PC-9 (cell line): ENCODE measurements around the gene MAGI1. TPM values are rescaled to one million over a fixed set of nuclear protein-coding genes. Genes with fewer than 3 reads are reported as not detected.

ENCODE experiments used
- BruUV-seq: library from RNA; stranded (reverse); fragments of 400-500 nt; replicated peaks from 2 replicates; lab custom pipeline; 2021; lab: Mats Ljungman, UMichigan
- CTCF ChIA-PET: fragments of 300-600 bp; sonication (Branson Sonifier 250); formaldehyde crosslinking; loops from one replicate; lab custom pipeline; 2022; ENCODE audit warnings: antibody characterized with exemption; lab: Charles Lee
- POLR2A ChIA-PET: fragments of 300-600 bp; sonication (Branson Sonifier 250); formaldehyde crosslinking; loops from one replicate; lab custom pipeline; 2022; ENCODE audit warnings: antibody characterized with exemption; ENCODE audit not compliant: unreplicated experiment; lab: Charles Lee
- DNase-seq, 2 experiments: peaks; one replicate each; pipeline versions ENCODE4 v3.0.0 to v3.0.0-alpha.2; 2015 to 2022; ENCODE audit warnings: mixed read lengths in 1 of 2
- H2AFZ ChIP-seq: fragments of 200-600 bp; sonication (generic); 2 replicates; pipeline ENCODE4 v1.8.1; 2017; ENCODE audit warnings: antibody characterized with exemption
- H3F3A ChIP-seq: fragments of 200-600 bp; sonication (generic); 2 replicates; pipeline ENCODE4 v1.8.1; 2017; ENCODE audit warnings: antibody characterized with exemption, mild to moderate bottlenecking, low read depth; ENCODE audit not compliant: insufficient read depth
- H3K27ac ChIP-seq: fragments of 200-600 bp; sonication (generic); 2 replicates; pipeline ENCODE4 v1.6.1; 2016; ENCODE audit warnings: mixed run types
- H3K27me3 ChIP-seq: fragments of 200-600 bp; sonication (generic); 2 replicates; pipeline ENCODE4 v1.6.1; 2016; ENCODE audit warnings: low read depth, mixed run types; ENCODE audit not compliant: insufficient read depth
- H3K36me3 ChIP-seq: fragments of 200-600 bp; sonication (generic); 2 replicates; pipeline ENCODE4 v1.6.1; 2016; ENCODE audit warnings: low read depth, mixed run types
- H3K4me1 ChIP-seq: fragments of 200-600 bp; sonication (generic); replicated peaks from 2 replicates; pipeline ENCODE4 v1.6.1; 2016; ENCODE audit warnings: mixed run types; ENCODE audit not compliant: insufficient read depth
- H3K4me2 ChIP-seq: fragments of 200-600 bp; sonication (generic); 2 replicates; pipeline ENCODE4 v1.6.1; 2017; ENCODE audit warnings: mixed run types
- H3K4me3 ChIP-seq: fragments of 200-600 bp; sonication (generic); 2 replicates; pipeline ENCODE4 v1.6.1; 2016; ENCODE audit warnings: mixed run types
- H3K79me2 ChIP-seq: fragments of 200-600 bp; sonication (generic); 2 replicates; pipeline ENCODE4 v1.6.1; 2017; ENCODE audit warnings: low read depth, mixed run types
- H3K9me2 ChIP-seq: fragments of 200-600 bp; sonication (generic); 2 replicates; pipeline ENCODE4 v1.8.1; 2017; ENCODE audit warnings: mild to moderate bottlenecking; ENCODE audit not compliant: insufficient read depth
- H3K9me3 ChIP-seq: fragments of 200-600 bp; sonication (generic); 2 replicates; pipeline ENCODE4 v1.8.1; 2016; ENCODE audit warnings: low read depth; ENCODE audit not compliant: insufficient read depth
- H4K20me1 ChIP-seq: fragments of 200-600 bp; sonication (generic); 2 replicates; pipeline ENCODE4 v1.8.1; 2017; ENCODE audit not compliant: insufficient read depth
- CTCF ChIP-seq: fragments of 200-600 bp; sonication (generic); conservative IDR thresholded peaks from 2 replicates; pipeline ENCODE4 v1.6.1; 2017; ENCODE audit warnings: mixed run types, antibody characterized with exemption, mild to moderate bottlenecking, moderate library complexity
- EZH2 ChIP-seq: fragments of 200-600 bp; sonication (generic); IDR thresholded peaks from 2 replicates; pipeline ENCODE4 v1.8.0; 2017; ENCODE audit warnings: antibody characterized with exemption, low read depth
- intact Hi-C: fragments of 100-400 bp; cut with micrococcal nuclease; formaldehyde crosslinking; loops from one replicate; pipeline ENCODE4 v1.10.0; 2022; ENCODE audit not compliant: unreplicated experiment
- total RNA-seq: library from RNA; stranded (reverse); gene quantifications from 2 replicates; pipeline ENCODE4 v1.2.3, GENCODE V29; 2021

MAGI1 gene
- total RNA-seq, 1 experiment from 2014 or later, result 23.3 TPM

GRCh38 chr3:66019896-66020295 is 18.8 kb downstream of the MAGI1 start:
- Histone ChIP-seq H3K4me1 (peaks cover 35% of the 10 kb centered on the region), H3K9me3 (no peaks in the 10 kb centered on the region), H4K20me1 (no peaks in the 10 kb centered on the region; the same call in 1 of the 2 replicates), H3K27me3 (no peaks in the 10 kb centered on the region), H3K36me3 (no peaks in the 10 kb centered on the region), H3K79me2 (peaks cover 64% of the 10 kb centered on the region), H3K4me2 (no peak overlapping the region), H3K4me3 (no peak overlapping the region), H3K27ac (no peak overlapping the region), H3K9me2 (no peaks in the 10 kb centered on the region), H2AFZ (no peak overlapping the region), H3F3A (peaks cover 17% of the 10 kb centered on the region)
- intact Hi-C loops, result no loop called here
- ChIA-PET CTCF (no interaction called here), POLR2A (interaction anchor here (0.5 kb wide), 1 partner anchor 146 kb away, joined by 3 read pairs; no protein-coding TSS in a partner anchor)
- BruUV-seq, result no TSS peak
- DNase-seq, result no peak
- TF ChIP-seq EZH2 (no peak), CTCF (no peak)

- Histone ChIP-seq H2AFZ (no peak overlapping the region), H3K4me1 (peaks cover 27% of the 10 kb centered on the region), H4K20me1 (no peaks in the 10 kb centered on the region; the same call in 1 of the 2 replicates), H3K4me2 (no peak overlapping the region), H3K9me3 (no peaks in the 10 kb centered on the region), H3K36me3 (no peaks in the 10 kb centered on the region), H3K27ac (no peak overlapping the region), H3K9me2 (no peaks in the 10 kb centered on the region), H3K79me2 (peaks cover 61% of the 10 kb centered on the region), H3F3A (peaks cover 12% of the 10 kb centered on the region), H3K4me3 (no peak overlapping the region), H3K27me3 (no peaks in the 10 kb centered on the region)
- POLR2A ChIA-PET, result no interaction called here
- TF ChIP-seq CTCF (no peak), EZH2 (no peak)
- CTCF ChIA-PET, result no interaction called here
- intact Hi-C loops, result no loop called here
- no TSS peak for BruUV-seq
- no peak for DNase-seq
Measured at GRCh38 chr3:66018057-66019033, 20.4 kb downstream of the MAGI1 start.

GRCh38 chr3:66017591-66017990 is 21.1 kb downstream of the MAGI1 start:
- no peak for DNase-seq
- Histone ChIP-seq H3F3A (peaks cover 9% of the 10 kb centered on the region), H2AFZ (no peak overlapping the region), H3K9me3 (no peaks in the 10 kb centered on the region), H3K36me3 (no peaks in the 10 kb centered on the region), H3K4me3 (no peak overlapping the region), H3K27me3 (no peaks in the 10 kb centered on the region), H3K4me2 (no peak overlapping the region), H3K4me1 (peaks cover 19% of the 10 kb centered on the region), H3K9me2 (no peaks in the 10 kb centered on the region), H3K27ac (no peak overlapping the region), H3K79me2 (peaks cover 54% of the 10 kb centered on the region), H4K20me1 (no peaks in the 10 kb centered on the region; the same call in 1 of the 2 replicates)
- POLR2A ChIA-PET, result no interaction called here
- CTCF ChIA-PET, result no interaction called here
- intact Hi-C loops, result no loop called here
- no peak for TF ChIP-seq CTCF
- no TSS peak for BruUV-seq
